Colonic mucosa (tissue), 4 donors: ENCODE data around the gene SOX10. TPM values are rescaled to one million over a fixed set of nuclear protein-coding genes. Genes with fewer than 3 reads are reported as not detected.

Experiments used
- DNase-seq: peaks from one replicate; pipeline ENCODE4 v3.0.0-alpha.2; 2020
- H3K27ac ChIP-seq: fragments of 200-600 bp; one replicate; pipeline ENCODE4 v1.8.0; 2021
- H3K27me3 ChIP-seq: fragments of 200-600 bp; one replicate; pipeline ENCODE4 v1.8.0; 2021
- H3K36me3 ChIP-seq: fragments of 200-600 bp; one replicate; pipeline ENCODE4 v1.8.0; 2021
- H3K4me1 ChIP-seq: fragments of 200-600 bp; one replicate; pipeline ENCODE4 v1.8.0; 2021; ENCODE audit warnings: mild to moderate bottlenecking
- H3K4me3 ChIP-seq: fragments of 200-600 bp; one replicate; pipeline ENCODE4 v1.8.0; 2021
- H3K9ac ChIP-seq, 2 donors: one replicate each; pipeline ENCODE4 v1.7.0; 2013; ENCODE audit warnings: control low read depth in 2 of 2, low read depth in 2 of 2, low read length in 2 of 2
- H3K9me3 ChIP-seq: fragments of 200-600 bp; one replicate; pipeline ENCODE4 v1.8.0; 2021
- CTCF ChIP-seq: fragments of 200-600 bp; IDR thresholded peaks from one replicate; pipeline ENCODE4 v1.8.0; 2022; ENCODE audit warnings: antibody characterized with exemption, mild to moderate bottlenecking
- intact Hi-C: fragments of 100-400 bp; cut with DNase I; formaldehyde crosslinking; loops from one replicate; pipeline ENCODE4 v1.14.1; 2022
- total RNA-seq, 2 donors: library from RNA; stranded (reverse); fragmentation: NEBNext Ultra II Directional in 1 of 2; extraction: Animal tissue kit (Norgen Biotek cat#: 25700) in 1 of 2; gene quantifications; one replicate each; pipeline ENCODE4 v1.2.1, GENCODE V29; 2021
- donor health status: healthy.
- donor health status: DM: no; HTN: no; CAD: no.
- donor health status: DM: no; HTN: no; CAD: no.

SOX10 gene
- total RNA-seq, 2 donors from 2014 or later = 0.57 to 3.4 TPM

- Histone ChIP-seq H3K4me1 (peaks cover 4% of the 10 kb centered on the region), H3K4me3 (no peak overlapping the region), H3K9me3 (no peaks in the 10 kb centered on the region), H3K27ac (no peak overlapping the region), H3K9ac (peak overlapping the region in 1 of 2 donors; percentile 44), H3K27me3 (no peaks in the 10 kb centered on the region), H3K36me3 (no peaks in the 10 kb centered on the region)
- TF ChIP-seq CTCF = no peak
- intact Hi-C loops = no loop called here
- DNase-seq = peak; percentile 80
Observed at GRCh38 chr22:38030311-38031133, 46.2 kb upstream of the SOX10 start.

DNA sequence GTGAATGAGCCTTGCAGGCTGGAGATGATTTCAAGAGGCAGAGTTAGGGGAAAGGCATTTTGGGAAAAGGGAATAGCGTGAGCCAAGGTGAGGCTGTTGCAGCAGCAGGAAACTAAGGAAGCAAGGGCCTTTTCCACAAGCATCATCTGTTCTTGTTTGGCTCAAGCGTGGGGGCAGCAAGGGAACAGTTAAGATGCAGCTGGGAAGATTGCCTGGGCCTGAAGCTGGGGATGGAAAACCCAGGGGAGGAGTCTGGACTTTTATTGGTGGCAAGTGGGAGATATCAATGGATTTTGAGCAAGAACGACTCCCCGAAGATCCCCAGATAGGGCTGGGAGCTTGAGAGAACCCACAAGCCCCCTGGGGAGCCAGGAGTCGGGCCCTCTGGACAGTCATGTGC is 45.5 kb upstream of the SOX10 start:
- Histone ChIP-seq H3K27me3 (no peaks in the 10 kb centered on the region), H3K9ac (no peak overlapping the region), H3K36me3 (no peaks in the 10 kb centered on the region), H3K9me3 (no peaks in the 10 kb centered on the region), H3K4me1 (peaks cover 4% of the 10 kb centered on the region), H3K4me3 (no peak overlapping the region), H3K27ac (no peak overlapping the region)
- no peak for DNase-seq
- intact Hi-C loops = no loop called here
- TF ChIP-seq CTCF = no peak

- H3K4me3 ChIP-seq = no peak overlapping the region
- DNase-seq = no peak
- no peaks in the 10 kb centered on the region for H3K27me3 ChIP-seq
- no peak overlapping the region for H3K9ac ChIP-seq
- intact Hi-C loops = no loop called here
- no peaks in the 10 kb centered on the region for H3K36me3 ChIP-seq
- H3K4me1 ChIP-seq = peaks cover 4% of the 10 kb centered on the region
- H3K27ac ChIP-seq = no peak overlapping the region
- TF ChIP-seq CTCF = no peak
- no peaks in the 10 kb centered on the region for H3K9me3 ChIP-seq
Observed at GRCh38 chr22:38029370-38029769, 45.0 kb upstream of the SOX10 start.

GRCh38 chr22:38028344-38029130 is 44.2 kb upstream of the SOX10 start:
- H3K27ac ChIP-seq = no peak overlapping the region
- peaks cover 4% of the 10 kb centered on the region for H3K4me1 ChIP-seq
- no peak for TF ChIP-seq CTCF
- H3K27me3 ChIP-seq = no peaks in the 10 kb centered on the region
- no peak overlapping the region for H3K9ac ChIP-seq
- no peaks in the 10 kb centered on the region for H3K36me3 ChIP-seq
- H3K9me3 ChIP-seq = no peaks in the 10 kb centered on the region
- intact Hi-C loops = no loop called here
- DNase-seq = no peak
- no peak overlapping the region for H3K4me3 ChIP-seq

DNA sequence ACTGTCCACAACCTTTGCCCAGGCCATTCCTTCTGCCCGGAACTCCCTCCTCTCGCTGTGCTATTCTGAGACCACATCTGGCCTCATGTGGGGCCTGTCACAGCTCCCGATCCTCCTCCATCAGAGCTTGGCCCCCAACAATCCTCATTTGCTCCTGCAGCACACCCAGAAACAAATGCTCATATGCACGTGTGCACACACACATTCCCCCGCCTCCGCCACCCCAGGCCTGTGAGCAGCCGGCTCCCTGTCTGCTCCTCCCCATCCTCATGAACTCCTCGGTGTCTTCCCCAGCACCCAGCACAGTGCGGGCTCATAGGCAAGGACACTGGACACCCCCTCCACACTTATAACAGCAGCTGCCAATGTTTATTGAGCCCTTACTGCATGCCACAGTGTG is 43.1 kb upstream of the SOX10 start:
- H3K9ac ChIP-seq = no peak overlapping the region
- intact Hi-C loops = no loop called here
- H3K4me3 ChIP-seq = no peak overlapping the region
- H3K9me3 ChIP-seq = no peaks in the 10 kb centered on the region
- H3K36me3 ChIP-seq = no peaks in the 10 kb centered on the region
- H3K27ac ChIP-seq = no peak overlapping the region
- no peak for TF ChIP-seq CTCF
- no peak for DNase-seq
- peaks cover 4% of the 10 kb centered on the region for H3K4me1 ChIP-seq
- H3K27me3 ChIP-seq = no peaks in the 10 kb centered on the region
